Measurements from ENCODE around the gene ZSWIM5. TPM values are rescaled to one million over a fixed set of nuclear protein-coding genes. Genes with fewer than 3 reads are reported as not detected.

The ZSWIM5 gene
- total and polyA plus RNA-seq, 2 donors (not counting 1 experiment from before 2014, with no cell fraction given) = 0.36 to 1.7 TPM

DNA sequence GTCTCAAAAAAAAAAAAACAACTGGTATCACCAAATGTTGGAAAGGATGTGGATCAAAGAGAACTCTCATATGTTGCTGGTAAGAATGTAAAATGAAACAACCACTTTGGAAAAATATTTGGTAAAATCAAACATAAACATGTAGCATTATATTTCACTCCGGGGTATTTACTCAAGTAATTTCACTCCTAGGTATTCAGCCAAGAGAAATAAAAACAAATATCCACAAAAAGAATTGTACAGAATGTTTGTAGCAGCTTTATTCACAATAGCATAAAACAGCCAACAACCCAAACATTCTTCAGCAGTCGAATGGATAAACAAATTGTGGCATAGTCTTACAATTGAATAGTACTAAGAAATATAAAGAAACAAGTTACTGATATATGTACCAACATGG, 32.4 kb upstream of the ZSWIM5 start:
- peaks cover 0 to 3% (median 0%) of the 10 kb centered on the region in 4 experiments for H3K27me3 ChIP-seq (replicated peaks in 1 of 4; ENCODE audit: control extremely low read depth in 1 of 4, control insufficient read depth in 3 of 4, insufficient read depth in 4 of 4, low read length in 3 of 4)
- H3K9ac ChIP-seq (ENCODE audit: low read length) = no peak overlapping the region
- DNase-seq (no peak), ATAC-seq (ENCODE audit: low read depth) (no peak)
- Mint-ChIP-seq H3K9me3 (ENCODE audit: insufficient read depth) (no peaks in the 10 kb centered on the region), H3K27me3 (no peaks in the 10 kb centered on the region), H3K27ac (no peak overlapping the region), H3K4me3 (no peak overlapping the region), H3K4me1 (no peaks in the 10 kb centered on the region)
- no peak overlapping the region for H3K27ac ChIP-seq (ENCODE audit: low read length in 2 of 2)
- H3K4me1 ChIP-seq (ENCODE audit: control insufficient read depth in 2 of 2, insufficient read depth in 2 of 2, low read length in 2 of 2) = no peaks in the 10 kb centered on the region
- POLR2A ChIA-PET = interaction anchor here (0.7 kb wide), 1 partner anchor 1733 kb away, joined by 9 read pairs; no protein-coding TSS in a partner anchor
- TF ChIP-seq EZH2 (IDR thresholded peaks at IDR 0.05; ENCODE audit: borderline replicate concordance, insufficient read depth, low read depth, low read length, poor library complexity, severe bottlenecking) = no peak
- TF ChIP-seq, protein P1, sequence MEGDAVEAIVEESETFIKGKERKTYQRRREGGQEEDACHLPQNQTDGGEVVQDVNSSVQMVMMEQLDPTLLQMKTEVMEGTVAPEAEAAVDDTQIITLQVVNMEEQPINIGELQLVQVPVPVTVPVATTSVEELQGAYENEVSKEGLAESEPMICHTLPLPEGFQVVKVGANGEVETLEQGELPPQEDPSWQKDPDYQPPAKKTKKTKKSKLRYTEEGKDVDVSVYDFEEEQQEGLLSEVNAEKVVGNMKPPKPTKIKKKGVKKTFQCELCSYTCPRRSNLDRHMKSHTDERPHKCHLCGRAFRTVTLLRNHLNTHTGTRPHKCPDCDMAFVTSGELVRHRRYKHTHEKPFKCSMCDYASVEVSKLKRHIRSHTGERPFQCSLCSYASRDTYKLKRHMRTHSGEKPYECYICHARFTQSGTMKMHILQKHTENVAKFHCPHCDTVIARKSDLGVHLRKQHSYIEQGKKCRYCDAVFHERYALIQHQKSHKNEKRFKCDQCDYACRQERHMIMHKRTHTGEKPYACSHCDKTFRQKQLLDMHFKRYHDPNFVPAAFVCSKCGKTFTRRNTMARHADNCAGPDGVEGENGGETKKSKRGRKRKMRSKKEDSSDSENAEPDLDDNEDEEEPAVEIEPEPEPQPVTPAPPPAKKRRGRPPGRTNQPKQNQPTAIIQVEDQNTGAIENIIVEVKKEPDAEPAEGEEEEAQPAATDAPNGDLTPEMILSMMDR (IDR thresholded peaks at IDR 0.05) = no peak
- no CpG with 5 or more reads among the region's 2 CpGs for WGBS (ENCODE audit: insufficient coverage)
- no peak overlapping the region for H3K4me2 ChIP-seq (replicated peaks; ENCODE audit: low read depth, low read length, poor library complexity, severe bottlenecking)
- H3K79me2 ChIP-seq (ENCODE audit: control insufficient read depth, insufficient read depth, low read length) = no peaks in the 10 kb centered on the region
- peaks cover 1 to 23% (median 8%) of the 10 kb centered on the region in 3 donors for H3K9me3 ChIP-seq (ENCODE audit: control extremely low read depth in 1 of 3, control insufficient read depth in 2 of 3, insufficient read depth in 1 of 3, low read length in 2 of 3)
- no peaks in the 10 kb centered on the region for H3K36me3 ChIP-seq (replicated peaks in 1 of 2; ENCODE audit: control extremely low read depth in 1 of 2, control insufficient read depth in 1 of 2, extremely low read depth in 1 of 2, insufficient read depth in 2 of 2, low read length in 1 of 2)
- H4K20me1 ChIP-seq (ENCODE audit: control insufficient read depth, insufficient read depth, low read length, poor library complexity, severe bottlenecking) = no peaks in the 10 kb centered on the region
- H2AFZ ChIP-seq (ENCODE audit: insufficient read depth, low read depth, low read length, poor library complexity, severe bottlenecking) = no peak overlapping the region
- intact Hi-C loops (cut with micrococcal nuclease) = no loop called here
- H3K4me3 ChIP-seq (ENCODE audit: control extremely low read depth in 1 of 5, extremely low read depth in 1 of 5, insufficient read depth in 1 of 5, low read depth in 2 of 5, low read length in 4 of 5) = no peak overlapping the region
- CTCF ChIA-PET = no interaction called here

DNA sequence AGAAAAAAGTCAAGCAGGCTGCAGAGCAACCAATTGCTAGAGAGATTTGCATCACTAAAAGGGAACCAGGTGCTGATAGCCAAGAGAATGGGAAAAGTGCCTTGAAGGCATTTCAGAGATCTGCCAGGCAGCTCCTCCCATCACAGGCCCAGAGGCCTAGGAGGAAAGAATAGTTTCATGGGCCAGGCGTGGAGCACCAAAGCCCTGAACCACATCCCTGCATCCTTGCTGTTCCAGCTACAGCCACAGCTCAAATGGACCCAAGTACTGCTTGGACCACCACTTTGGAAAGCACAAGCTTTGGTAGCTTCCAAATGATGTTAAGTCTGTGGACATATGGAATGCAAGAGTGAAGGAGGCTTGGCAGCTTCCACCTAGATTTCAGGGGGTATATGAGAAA, 29.7 kb upstream of the ZSWIM5 start:
- peaks cover 0 to 3% (median 0%) of the 10 kb centered on the region in 4 experiments for H3K27me3 ChIP-seq (replicated peaks in 1 of 4; ENCODE audit: control extremely low read depth in 1 of 4, control insufficient read depth in 3 of 4, insufficient read depth in 4 of 4, low read length in 3 of 4)
- ATAC-seq (ENCODE audit: low read depth) (no peak), DNase-seq (no peak)
- Mint-ChIP-seq H3K27ac (no peak overlapping the region), H3K4me3 (no peak overlapping the region), H3K4me1 (no peaks in the 10 kb centered on the region), H3K9me3 (ENCODE audit: insufficient read depth) (no peaks in the 10 kb centered on the region), H3K27me3 (no peaks in the 10 kb centered on the region)
- intact Hi-C loops (cut with micrococcal nuclease) = no loop called here
- no peak overlapping the region for H2AFZ ChIP-seq (ENCODE audit: insufficient read depth, low read depth, low read length, poor library complexity, severe bottlenecking)
- H4K20me1 ChIP-seq (ENCODE audit: control insufficient read depth, insufficient read depth, low read length, poor library complexity, severe bottlenecking) = no peaks in the 10 kb centered on the region
- no peaks in the 10 kb centered on the region for H3K79me2 ChIP-seq (ENCODE audit: control insufficient read depth, insufficient read depth, low read length)
- H3K4me1 ChIP-seq (ENCODE audit: control insufficient read depth in 2 of 2, insufficient read depth in 2 of 2, low read length in 2 of 2) = no peaks in the 10 kb centered on the region
- no peak overlapping the region for H3K27ac ChIP-seq (ENCODE audit: low read length in 2 of 2)
- TF ChIP-seq, protein P1 (IDR thresholded peaks at IDR 0.05) = no peak
- no peak for TF ChIP-seq EZH2 (IDR thresholded peaks at IDR 0.05; ENCODE audit: borderline replicate concordance, insufficient read depth, low read depth, low read length, poor library complexity, severe bottlenecking)
- H3K4me2 ChIP-seq (replicated peaks; ENCODE audit: low read depth, low read length, poor library complexity, severe bottlenecking) = no peak overlapping the region
- peaks cover 0 to 15% (median 2%) of the 10 kb centered on the region in 3 donors for H3K9me3 ChIP-seq (ENCODE audit: control extremely low read depth in 1 of 3, control insufficient read depth in 2 of 3, insufficient read depth in 1 of 3, low read length in 2 of 3)
- 80% methylated on average over 1 of the region's 1 CpG for WGBS (ENCODE audit: insufficient coverage)
- H3K9ac ChIP-seq (ENCODE audit: low read length) = no peak overlapping the region
- POLR2A ChIA-PET = no interaction called here
- H3K4me3 ChIP-seq (ENCODE audit: control extremely low read depth in 1 of 5, extremely low read depth in 1 of 5, insufficient read depth in 1 of 5, low read depth in 2 of 5, low read length in 4 of 5) = no peak overlapping the region
- no peaks in the 10 kb centered on the region for H3K36me3 ChIP-seq (replicated peaks in 1 of 2; ENCODE audit: control extremely low read depth in 1 of 2, control insufficient read depth in 1 of 2, extremely low read depth in 1 of 2, insufficient read depth in 2 of 2, low read length in 1 of 2)
- CTCF ChIA-PET = interaction anchor here (0.7 kb wide), 1 partner anchor 1196 kb away, joined by 4 read pairs; no protein-coding TSS in a partner anchor
